COLO668 (cell line): ENCODE results near the gene PEAK1.

Experiments used
- DNase-seq: peaks from one replicate; lab custom pipeline; 2025; ENCODE audit not compliant: unreplicated experiment; lab: John Stamatoyannopoulos, UW

The PEAK1 gene

DNA sequence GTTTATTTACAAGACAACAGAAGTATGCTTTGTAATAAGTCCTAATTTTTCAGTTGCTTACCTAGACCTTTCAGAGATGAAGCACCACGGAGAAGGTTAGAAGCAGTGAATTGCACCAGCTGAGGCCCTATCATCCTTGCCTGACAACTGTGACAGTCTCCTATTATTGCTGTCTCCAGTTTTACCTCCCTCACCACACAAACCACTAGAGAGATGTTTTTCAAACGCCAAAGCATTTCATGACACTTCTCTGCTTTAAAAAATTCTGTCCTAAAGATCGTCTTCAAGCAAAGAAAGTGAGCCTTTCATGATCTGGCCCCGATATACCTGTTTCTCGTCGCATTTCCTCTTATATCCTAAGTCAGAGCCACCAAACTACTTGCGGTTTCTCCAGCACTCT lies 276.7 kb downstream of the PEAK1 start:
- no peak for DNase-seq

DNA sequence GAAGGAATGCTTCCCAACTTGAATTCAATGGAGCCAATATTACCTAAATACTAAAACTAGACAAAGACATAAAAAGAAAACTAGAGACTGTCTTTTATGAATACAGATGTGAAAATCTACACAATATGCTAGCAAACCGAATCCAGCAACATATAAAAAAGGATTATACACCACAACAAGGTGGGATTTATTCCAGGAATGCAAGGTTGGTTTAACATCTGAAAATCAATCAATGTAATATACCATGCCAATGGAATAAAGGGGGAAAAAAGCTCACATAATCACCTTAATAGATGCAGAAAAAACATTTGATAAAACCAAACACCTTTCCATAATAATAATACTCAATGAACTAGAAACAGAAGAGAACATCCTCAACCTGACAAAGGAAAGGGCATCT lies 279.7 kb downstream of the PEAK1 start:
- no peak for DNase-seq

DNA sequence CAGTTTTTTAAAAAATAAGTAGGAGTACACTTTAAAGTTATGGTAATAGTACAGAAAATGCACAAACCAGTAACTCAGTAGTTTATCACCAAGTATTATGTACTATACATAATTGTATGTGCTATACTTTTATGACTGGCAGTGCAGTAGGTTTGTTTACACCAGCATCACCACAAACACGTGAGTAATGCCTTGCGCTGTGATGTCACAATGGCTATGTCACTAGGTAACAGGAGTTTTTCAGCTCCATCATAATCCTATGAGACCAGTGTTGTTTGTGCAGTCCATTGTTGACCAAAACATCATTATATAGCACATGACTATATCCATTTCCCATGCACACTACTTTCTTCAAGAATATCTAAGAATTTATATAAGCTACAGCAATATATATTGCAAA lies 280.6 kb downstream of the PEAK1 start:
- DNase-seq, result no peak

DNA sequence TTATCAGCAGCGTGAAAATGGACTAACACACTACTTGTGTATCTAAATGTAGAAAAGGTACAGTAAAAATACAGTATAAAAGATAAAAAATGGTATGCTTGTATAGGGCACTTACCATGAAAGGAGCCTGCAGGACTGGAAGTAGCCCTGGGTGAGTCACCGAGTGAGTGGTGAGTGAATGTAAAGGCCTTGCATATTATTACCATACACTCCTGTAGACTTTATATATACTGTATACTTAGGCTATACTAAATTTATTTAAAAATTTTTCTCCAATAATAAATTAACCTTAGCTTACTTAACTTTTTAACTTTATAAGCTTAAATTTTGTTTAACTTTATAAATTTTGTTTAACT lies 281.8 kb downstream of the PEAK1 start:
- no peak for DNase-seq

DNA sequence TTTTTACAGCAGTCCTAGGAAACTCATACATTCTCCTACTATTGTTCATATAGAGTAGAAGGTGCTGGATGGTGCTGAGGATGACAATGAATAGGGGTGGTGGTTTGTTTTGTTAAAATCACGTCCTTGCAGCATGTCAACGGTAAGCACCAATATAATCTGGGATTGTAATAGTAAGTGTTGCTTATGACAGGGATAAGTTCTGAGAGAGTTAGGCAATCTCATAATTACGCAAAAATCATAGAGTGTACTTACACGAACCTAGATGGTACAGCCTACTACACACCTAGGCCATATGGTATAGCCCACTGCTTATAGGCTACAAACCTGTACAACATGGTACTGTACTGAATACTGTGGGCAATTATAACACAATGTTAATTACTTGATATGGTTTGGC lies 284.7 kb downstream of the PEAK1 start:
- DNase-seq, result no peak

DNA sequence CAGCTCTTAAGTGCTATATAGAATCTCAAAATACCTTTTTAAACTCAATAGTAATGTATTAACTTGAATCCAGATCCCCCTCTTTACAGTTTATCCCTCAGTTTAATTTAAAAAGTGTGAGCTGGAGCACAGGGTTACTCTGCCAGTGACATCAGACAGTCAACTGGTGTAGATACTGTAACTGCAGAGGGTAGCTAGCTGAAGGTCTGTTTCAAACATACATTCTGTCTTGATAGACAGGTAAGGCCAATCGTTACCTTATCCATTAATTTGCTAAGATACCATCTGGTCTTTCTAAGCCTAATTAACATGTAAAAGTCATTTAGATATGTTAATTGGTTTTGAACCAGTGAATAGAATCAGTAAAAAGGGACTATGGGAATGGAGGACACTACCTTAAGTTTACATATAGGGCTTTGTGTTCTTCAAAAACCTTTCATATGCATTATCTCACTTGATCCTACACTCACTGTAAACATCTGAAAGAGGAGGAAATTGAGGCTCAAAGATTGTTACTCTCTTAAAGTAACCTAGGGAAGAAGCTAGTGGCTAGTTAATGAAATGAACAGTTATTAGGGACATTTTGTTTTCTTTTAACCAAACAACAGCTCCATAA lies 289.5 kb downstream of the PEAK1 start:
- no peak for DNase-seq

DNA sequence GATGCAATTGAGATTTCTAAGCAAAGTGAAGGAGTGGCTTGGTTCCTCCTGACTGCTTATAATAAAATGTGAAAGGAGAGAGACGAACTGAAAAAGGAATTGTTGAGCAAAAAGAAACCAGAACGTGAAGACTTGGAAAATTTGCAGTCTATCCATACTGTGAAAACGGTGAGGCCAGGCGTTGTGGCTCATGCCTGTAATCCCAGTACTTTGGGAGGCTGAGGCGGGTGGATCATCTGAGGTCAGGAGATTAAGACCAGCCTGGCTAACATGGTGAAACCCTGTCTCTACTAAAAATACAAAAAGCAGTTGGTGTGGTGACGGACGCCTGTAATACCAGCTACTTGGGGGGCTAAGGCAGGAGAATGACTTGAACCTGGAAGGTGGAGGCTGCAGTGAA lies 292.3 kb downstream of the PEAK1 start:
- no peak for DNase-seq

DNA sequence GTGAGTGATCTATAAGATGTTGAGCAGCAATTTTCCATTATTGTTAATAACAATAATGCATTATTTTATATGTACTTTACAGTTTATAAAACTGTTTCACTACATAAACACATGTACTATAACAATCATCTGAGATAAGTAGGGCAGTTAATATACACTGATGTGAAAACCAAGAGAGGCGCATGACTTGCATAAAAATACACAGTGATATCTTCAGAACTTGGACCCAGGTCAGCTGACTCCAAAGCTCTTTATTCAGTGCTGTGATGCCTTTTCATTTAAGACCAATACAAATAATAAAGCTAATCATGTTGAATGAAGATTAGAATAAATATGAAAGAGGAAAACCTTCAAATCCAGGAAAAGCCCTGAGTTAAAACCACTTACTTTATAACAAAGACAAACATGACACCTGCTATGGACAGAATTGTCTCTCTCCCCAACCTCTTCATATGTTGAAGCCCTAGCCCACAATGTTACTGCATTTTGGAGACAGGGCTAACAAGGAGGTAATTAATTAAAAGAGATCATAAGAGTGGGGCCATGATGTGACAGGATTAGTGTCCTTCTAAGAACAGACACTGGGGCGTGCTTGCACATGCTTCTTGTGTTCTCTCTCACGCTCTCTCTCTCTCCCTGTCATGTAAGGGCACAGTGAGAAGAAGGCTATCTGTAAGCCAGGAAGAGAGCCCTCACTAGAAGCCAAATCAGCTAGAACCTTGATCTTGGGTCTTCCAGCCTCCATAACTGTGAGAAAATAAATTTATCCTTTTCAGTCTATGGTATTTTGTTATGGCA lies 293.2 kb downstream of the PEAK1 start:
- DNase-seq, result no peak

DNA sequence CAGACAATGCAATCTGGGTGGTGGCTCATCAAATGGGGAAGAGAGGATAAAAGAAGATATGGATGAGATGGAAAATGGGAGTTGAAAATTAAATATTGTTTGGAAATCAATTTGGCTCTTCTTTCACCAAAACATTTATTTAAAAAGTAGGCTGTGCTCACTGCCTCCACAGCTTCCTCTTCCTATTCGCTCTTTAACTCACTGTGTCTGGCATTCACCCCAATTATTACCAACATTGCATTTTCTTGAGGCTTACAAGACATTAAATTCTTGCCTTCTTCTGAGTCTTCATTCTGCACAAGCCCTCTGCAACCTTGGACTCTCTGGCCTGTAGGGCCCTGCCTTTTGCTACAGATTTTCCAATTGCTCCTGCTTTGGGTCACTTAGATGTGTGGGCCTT lies 296.1 kb downstream of the PEAK1 start:
- no peak for DNase-seq

DNA sequence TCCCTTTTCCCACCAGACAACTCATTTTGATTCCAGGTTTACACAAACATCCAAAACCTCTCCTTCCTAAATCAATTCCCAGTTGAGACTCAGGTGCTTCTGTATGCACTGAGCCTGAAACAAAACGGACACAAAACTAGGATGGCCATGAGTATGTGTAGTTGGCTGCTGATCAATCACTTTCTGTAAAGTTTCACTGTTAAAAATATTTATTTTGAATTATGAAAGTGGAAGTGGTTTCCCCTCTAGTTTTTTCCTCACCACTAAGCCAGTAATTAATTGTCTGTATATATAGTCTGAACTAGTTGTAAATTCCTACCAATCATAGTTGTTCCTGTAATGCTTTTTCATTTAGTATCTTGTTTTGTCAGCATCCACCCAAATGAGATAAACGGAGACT lies 297.3 kb downstream of the PEAK1 start:
- no peak for DNase-seq

DNA sequence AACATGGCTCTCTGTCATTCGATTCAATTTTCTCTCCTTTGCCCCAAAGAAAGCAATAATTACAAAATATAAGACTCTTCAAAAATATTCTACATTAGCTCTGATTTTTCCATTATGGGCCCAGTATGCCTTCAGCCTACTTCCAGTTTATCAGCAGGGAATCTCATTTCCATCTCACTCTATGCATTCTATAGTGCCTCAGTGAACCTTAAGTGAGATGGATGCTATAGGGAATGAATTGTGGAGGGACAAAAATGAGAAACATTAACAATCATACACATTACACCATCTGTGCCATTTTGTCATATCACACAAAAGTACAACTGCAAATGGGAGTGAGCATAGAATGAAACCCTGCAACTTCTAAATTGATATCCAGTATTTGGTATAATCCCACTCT lies 298.3 kb downstream of the PEAK1 start:
- no peak for DNase-seq

DNA sequence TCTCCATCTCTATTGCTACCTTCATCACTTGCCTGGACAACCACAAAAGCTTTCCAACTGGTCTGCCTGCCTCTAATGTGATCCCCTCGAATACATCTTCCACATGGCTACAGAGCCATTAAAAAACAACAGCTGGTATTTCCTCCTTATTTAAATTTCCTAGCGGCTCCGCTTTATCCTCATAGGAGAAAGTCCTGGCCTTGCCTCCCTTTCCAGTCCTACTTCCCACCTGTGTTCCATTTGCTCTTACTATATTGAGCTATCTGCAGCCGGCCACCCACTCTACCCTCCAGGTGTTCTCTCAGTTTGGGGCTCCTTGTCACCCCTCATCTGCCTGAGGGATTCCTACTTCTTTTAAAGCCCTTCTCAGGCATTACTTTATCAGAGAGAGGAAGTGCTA lies 299.3 kb downstream of the PEAK1 start:
- DNase-seq, result no peak

DNA sequence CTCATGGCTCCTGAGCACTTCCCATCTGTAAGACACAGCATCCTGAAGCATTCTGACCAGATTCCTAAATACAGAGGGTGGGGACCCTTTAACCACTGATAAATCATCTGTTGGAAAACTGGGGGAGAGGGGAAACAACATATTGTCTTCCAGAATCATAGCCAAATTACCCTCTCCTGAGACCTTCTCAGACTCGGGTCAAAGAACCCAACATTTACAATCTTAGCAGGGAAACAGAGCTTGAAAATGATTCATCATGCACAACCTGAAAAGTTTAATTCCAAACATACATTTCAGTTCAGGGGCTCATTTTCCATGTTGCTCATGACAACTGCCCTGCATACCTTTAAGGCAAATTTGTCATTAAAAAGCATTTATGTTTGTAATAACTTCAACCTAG lies 300.5 kb downstream of the PEAK1 start:
- no peak for DNase-seq

DNA sequence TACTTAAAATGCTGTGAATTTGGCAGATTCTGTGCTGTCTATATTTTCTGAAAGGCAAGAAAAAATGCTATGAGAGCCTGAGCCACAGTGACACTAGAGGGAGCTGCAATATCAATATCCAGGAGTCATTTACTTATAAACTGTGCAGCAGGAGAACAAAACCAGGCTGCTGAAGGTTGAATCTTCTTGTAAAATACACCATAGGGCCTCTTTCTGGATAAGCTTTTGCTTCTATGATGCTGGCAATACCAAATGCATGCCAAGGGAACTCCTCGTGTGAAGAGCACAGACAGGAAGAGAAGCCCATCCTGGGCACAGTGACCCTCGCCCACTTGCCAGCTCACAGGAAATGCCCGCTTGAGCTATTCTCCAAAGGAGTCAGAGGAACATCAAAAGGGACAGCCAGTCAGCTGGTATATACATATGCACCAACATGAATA lies 301.0 kb downstream of the PEAK1 start:
- DNase-seq, result peak; percentile 16

DNA sequence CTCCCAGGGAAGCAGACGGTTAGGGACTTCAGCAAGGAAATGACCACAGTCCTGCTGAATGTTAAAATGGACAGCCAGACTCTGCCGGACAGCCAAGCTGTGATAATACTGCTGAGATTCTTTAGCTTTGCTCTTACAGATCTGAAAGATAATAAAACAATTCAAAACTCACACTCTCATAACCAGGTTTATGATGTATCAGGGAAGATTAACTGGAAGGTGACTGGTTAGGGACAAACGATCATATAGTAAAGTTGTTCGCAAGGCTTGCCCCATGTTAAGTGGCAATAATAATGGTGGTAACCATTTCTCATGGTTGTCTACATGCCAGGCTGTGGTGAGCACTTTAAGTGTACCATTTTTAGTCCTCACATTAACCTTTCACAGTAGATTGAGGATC lies 304.7 kb downstream of the PEAK1 start:
- DNase-seq, result no peak

DNA sequence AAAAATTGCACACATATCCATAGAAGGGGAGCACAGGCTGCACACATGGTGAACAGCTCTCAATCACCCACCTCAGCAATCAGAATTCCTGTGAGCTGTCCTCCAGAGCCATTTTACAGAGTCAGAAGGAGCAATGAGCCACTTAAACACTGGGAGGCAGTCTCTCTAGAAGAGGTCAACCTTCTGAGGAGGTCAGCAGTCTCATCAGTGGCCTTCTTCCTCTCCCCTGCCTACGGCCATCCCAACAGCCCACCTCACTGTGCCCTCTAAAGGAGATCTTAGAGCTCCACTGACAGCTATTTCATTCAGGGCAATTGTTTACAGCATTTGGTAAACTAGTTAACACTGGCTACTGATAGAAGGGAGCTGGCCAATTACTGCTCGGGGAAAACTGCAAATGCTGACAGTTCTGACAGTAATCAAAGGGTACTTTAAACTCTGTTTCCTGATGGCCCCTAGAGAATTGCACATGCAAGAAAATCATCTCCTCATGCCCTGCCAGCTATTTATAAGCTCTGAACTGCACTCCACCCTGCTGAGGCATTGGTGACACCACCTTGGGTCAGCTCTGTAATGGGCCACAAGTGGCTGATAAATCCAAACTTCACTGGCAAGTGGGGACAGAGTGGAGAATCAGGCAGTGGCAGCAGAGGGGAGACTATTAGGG lies 306.9 kb downstream of the PEAK1 start:
- no peak for DNase-seq

DNA sequence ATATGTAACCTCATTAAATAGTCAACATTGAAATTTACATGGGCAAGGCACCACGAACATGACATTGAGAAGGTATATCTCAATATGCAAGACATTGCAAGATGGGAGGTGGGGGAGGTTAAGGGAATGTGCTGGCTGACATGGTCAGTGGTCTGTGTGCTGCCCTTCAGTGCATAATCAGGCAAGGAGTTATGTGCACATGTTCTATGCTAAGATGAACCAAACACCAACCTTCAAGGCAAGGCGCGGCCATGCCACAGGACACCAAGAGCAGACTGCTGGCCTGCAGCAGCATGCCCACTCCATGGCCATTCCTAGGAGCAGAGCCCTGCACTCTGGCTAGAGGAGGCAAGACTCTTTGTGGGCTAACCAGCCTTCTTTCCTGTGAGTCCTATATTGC lies 308.1 kb downstream of the PEAK1 start:
- no peak for DNase-seq

DNA sequence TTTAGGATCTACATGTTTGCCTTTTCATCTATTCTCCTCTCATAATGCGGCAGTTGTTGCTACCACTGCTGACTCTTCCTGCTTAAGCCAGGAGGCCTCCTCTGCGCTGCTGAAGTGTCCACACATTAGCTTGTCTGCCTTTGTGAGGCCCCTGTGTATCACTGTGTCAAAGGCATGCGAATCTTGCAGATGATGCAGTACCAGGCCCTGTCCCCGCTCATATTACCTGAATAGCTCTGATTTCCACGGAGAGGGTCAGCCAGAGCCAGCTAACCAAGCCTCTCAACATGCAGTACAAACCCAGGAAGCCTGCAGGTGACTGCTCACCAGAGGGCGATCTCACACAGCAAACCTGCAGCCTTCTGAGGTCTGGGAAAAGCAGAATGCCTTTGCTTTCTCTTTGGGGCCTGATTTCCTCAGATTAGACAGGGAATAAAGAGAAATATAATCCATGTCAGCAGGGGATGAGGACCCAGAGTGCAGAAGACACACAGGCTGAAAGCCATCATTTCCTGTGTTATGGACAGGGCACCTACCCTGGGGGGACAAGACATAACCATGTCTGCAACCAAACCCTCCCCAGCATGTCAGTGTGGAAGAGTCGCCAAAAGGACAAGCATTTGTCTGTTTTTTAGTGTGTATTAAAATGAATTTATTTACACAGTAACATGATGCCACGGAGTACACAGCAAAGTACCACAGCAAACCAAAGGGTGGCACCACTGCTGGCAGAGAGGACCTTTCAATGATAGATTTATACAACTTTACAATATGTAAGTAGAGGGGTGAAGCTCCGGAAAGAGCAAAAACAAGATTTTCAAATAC lies 312.2 kb downstream of the PEAK1 start:
- DNase-seq, result peak; percentile 39

DNA sequence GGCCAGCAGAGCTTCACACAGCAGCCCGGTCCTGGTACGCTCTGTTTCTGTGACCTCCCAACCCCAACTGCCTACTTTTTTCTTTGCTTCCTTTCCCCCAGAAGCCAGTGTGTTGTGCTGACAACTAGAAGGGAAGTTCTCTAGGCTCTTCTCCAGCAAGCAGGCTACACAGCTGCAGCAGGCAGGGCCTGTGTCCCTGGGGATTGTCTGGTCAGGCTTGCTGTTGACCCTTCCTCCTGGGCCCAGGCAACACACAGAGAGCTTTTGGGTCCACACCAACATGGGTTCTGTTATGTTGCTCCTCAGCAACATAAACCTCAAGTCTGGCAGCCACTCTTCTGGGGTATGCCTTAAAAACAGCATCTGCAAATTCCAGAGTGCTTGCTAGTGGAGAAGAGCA lies 312.8 kb downstream of the PEAK1 start:
- DNase-seq, result no peak

DNA sequence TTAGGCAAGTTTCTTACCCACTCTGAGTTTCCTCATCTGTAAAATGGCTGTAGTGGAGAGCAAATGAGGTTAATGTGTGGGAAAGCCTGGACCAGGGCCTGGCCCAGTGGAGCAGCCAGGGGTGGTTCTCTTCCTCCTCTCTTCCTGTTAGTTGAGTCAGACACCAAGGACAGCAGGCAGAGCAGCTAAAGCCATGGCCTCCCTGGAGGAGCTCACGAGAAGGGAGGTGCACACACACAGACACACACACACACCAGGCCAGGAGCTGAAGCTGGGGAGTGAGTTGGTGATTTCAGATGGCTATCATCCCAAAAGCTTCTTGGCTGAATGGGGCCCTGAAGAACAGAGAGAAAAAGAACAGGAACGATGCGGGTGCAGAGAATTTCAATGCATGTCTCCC lies 315.7 kb downstream of the PEAK1 start:
- DNase-seq, result no peak

DNA sequence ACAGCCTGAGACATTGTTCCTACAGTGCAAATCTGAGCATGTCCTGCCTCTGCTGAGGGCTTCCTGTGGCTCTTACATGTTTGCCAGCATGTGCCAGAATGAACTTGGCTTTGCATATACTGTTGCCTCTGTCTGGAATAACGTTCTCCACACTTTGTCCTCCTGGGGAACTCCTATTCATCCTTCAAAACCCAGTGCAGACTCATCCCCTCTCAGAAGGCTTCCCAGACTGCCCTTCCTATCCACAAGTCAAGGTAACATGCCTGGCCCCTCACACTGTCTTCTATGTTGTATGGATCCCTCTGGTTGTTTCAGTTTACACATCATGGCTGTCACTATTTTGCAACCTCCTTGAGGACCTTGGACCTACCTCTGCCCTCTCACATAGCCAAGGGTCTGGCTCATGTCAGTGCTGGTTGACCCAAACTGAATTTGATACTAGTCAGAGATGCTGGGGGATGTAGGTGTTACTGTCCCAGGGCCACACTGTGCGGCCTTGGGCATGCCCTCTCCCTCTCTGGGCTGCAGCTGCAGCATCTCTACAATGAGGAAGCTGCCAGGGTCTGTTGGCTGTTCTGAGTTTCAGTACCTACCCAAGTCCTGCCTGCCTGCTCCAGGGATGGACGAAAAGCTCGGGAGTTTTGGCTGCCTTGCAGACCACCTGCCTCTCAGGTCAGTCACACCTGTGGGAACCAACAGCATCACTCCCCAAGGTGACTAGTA lies 320.0 kb downstream of the PEAK1 start:
- no peak for DNase-seq
